Breast epithelium (tissue), 4 donors: ENCODE data around the gene IGSF21. TPM values are rescaled to one million over a fixed set of nuclear protein-coding genes. Genes with fewer than 3 reads are reported as not detected.

ENCODE experiments used
- DNase-seq, 2 donors: peaks; one replicate each; pipeline ENCODE4 v3.0.0-alpha.2; 2019; ENCODE audit warnings: low spot score in 2 of 2
- H3K27ac ChIP-seq, 2 donors: fragments of 200-600 bp; sonication (generic) in 1 of 2; one replicate each; pipeline ENCODE4 v1.5.1; 2016 to 2019; ENCODE audit warnings: mild to moderate bottlenecking in 1 of 2
- H3K27me3 ChIP-seq, 2 donors: fragments of 200-600 bp; sonication (generic) in 1 of 2; one replicate each; pipeline versions ENCODE4 v1.5.1 to v1.6.0; 2017 to 2019; ENCODE audit warnings: control low read depth in 1 of 2, mild to moderate bottlenecking in 1 of 2
- H3K36me3 ChIP-seq: fragments of 200-600 bp; one replicate; pipeline ENCODE4 v1.5.1; 2019
- H3K4me1 ChIP-seq, 2 donors: fragments of 200-600 bp; sonication (generic); one replicate each; pipeline ENCODE4 v1.5.1; 2016 to 2019; ENCODE audit warnings: control low read depth in 1 of 2
- H3K4me3 ChIP-seq, 3 donors: fragments of 200-600 bp; sonication (generic); 1 replicate in 2 of 3; 2 replicates in 1 of 3; pipeline ENCODE4 v1.5.1; 2016 to 2019; ENCODE audit warnings: mild to moderate bottlenecking in 3 of 3, moderate library complexity in 2 of 3
- H3K9me3 ChIP-seq, 2 donors: fragments of 200-600 bp; sonication (generic) in 1 of 2; one replicate each; pipeline ENCODE4 v1.5.1; 2016 to 2019; ENCODE audit warnings: control low read depth in 1 of 2
- CTCF ChIP-seq, 3 donors: fragments of 450-650 bp; IDR thresholded peaks; one replicate each; pipeline ENCODE4 v1.5.1; 2016 to 2017; ENCODE audit warnings: antibody characterized with exemption in 3 of 3, mild to moderate bottlenecking in 3 of 3, moderate library complexity in 3 of 3
- POLR2A ChIP-seq: fragments of 450-650 bp; IDR thresholded peaks from one replicate; pipeline ENCODE4 v1.6.1; 2016; ENCODE audit warnings: antibody characterized with exemption, mild to moderate bottlenecking, moderate library complexity
- POLR2AphosphoS5 ChIP-seq, 3 donors: sonication (generic); formaldehyde crosslinking; IDR thresholded peaks; one replicate each; pipeline ENCODE4 v1.6.1; 2017; ENCODE audit warnings: antibody characterized with exemption in 3 of 3
- intact Hi-C: fragments of 100-400 bp; cut with DNase I; formaldehyde crosslinking; loops from one replicate; pipeline ENCODE4 v1.15.1; 2023; ENCODE audit warnings: low total_unique reads
- total RNA-seq, 3 donors: library from RNA; depleted of rRNA; stranded (reverse); fragments of >200 nt; gene quantifications; one replicate each; pipeline ENCODE4 v1.1.0, GENCODE V29; 2016

Gene IGSF21
- total RNA-seq, 3 donors from 2014 or later: 4.8 to 9.5 (median 4.8) TPM

- Histone ChIP-seq H3K4me1 (no peaks in the 10 kb centered on the region), H3K9me3 (no peaks in the 10 kb centered on the region), H3K36me3 (no peaks in the 10 kb centered on the region), H3K27ac (no peak overlapping the region), H3K27me3 (peaks cover 0 to 6% of the 10 kb centered on the region in 2 donors), H3K4me3 (no peak overlapping the region)
- no peak for DNase-seq
- TF ChIP-seq POLR2AphosphoS5 (IDR thresholded peaks at IDR 0.05): no peak
- TF ChIP-seq CTCF (IDR thresholded peaks at IDR 0.05): no peak
- TF ChIP-seq POLR2A: no peak
- intact Hi-C loops: loop anchor here (10.0 kb wide), 1 partner anchor 680 kb away; no protein-coding TSS in a partner anchor
These were observed 217.5 kb downstream of the IGSF21 start for GRCh38 chr1:18325136-18325535.

- no peak overlapping the region for H3K27ac ChIP-seq
- no peak overlapping the region for H3K4me3 ChIP-seq
- TF ChIP-seq POLR2A (no peak), CTCF (IDR thresholded peaks at IDR 0.05) (no peak), POLR2AphosphoS5 (IDR thresholded peaks at IDR 0.05) (no peak)
- no peaks in the 10 kb centered on the region for H3K36me3 ChIP-seq
- no peak for DNase-seq
- no peaks in the 10 kb centered on the region for H3K4me1 ChIP-seq
- intact Hi-C loops: loop anchor here (10.0 kb wide), 1 partner anchor 682 kb away; no protein-coding TSS in a partner anchor
- H3K9me3 ChIP-seq: no peaks in the 10 kb centered on the region
- H3K27me3 ChIP-seq: peaks cover 0 to 6% of the 10 kb centered on the region in 2 donors
These were observed 218.8 kb downstream of the IGSF21 start for GRCh38 chr1:18326211-18326897.

GRCh38 chr1:18327650-18328049 is 220.1 kb downstream of the IGSF21 start:
- no peak for DNase-seq
- TF ChIP-seq POLR2A: no peak
- TF ChIP-seq POLR2AphosphoS5 (IDR thresholded peaks at IDR 0.05): no peak
- TF ChIP-seq CTCF (IDR thresholded peaks at IDR 0.05): no peak
- H3K36me3 ChIP-seq: no peaks in the 10 kb centered on the region
- peaks cover 0 to 9% of the 10 kb centered on the region in 2 donors for H3K27me3 ChIP-seq
- H3K4me3 ChIP-seq: no peak overlapping the region
- no peak overlapping the region for H3K27ac ChIP-seq
- intact Hi-C loops: loop anchor here (10.0 kb wide), 1 partner anchor 683 kb away; no protein-coding TSS in a partner anchor
- no peaks in the 10 kb centered on the region for H3K4me1 ChIP-seq
- H3K9me3 ChIP-seq: no peaks in the 10 kb centered on the region

GRCh38 chr1:18328803-18329202 is 221.2 kb downstream of the IGSF21 start:
- H3K27me3 ChIP-seq: peaks cover 0 to 12% of the 10 kb centered on the region in 2 donors
- DNase-seq: no peak
- no peaks in the 10 kb centered on the region for H3K36me3 ChIP-seq
- intact Hi-C loops: loop anchor here (10.0 kb wide), 1 partner anchor 684 kb away; no protein-coding TSS in a partner anchor
- H3K4me1 ChIP-seq: no peaks in the 10 kb centered on the region
- TF ChIP-seq POLR2AphosphoS5 (IDR thresholded peaks at IDR 0.05): no peak
- no peak for TF ChIP-seq CTCF (IDR thresholded peaks at IDR 0.05)
- no peak for TF ChIP-seq POLR2A
- H3K9me3 ChIP-seq: no peaks in the 10 kb centered on the region
- no peak overlapping the region for H3K27ac ChIP-seq
- no peak overlapping the region for H3K4me3 ChIP-seq

- H3K27me3 ChIP-seq: peaks cover 0 to 6% of the 10 kb centered on the region in 2 donors
- no peak overlapping the region for H3K27ac ChIP-seq
- TF ChIP-seq POLR2A: no peak
- TF ChIP-seq CTCF (IDR thresholded peaks at IDR 0.05): no peak
- no peak for TF ChIP-seq POLR2AphosphoS5 (IDR thresholded peaks at IDR 0.05)
- H3K4me1 ChIP-seq: no peaks in the 10 kb centered on the region
- H3K4me3 ChIP-seq: no peak overlapping the region
- H3K9me3 ChIP-seq: no peaks in the 10 kb centered on the region
- DNase-seq: no peak
- intact Hi-C loops: loop anchor here (10.0 kb wide), 1 partner anchor 685 kb away; no protein-coding TSS in a partner anchor
- no peaks in the 10 kb centered on the region for H3K36me3 ChIP-seq
These were observed 222.1 kb downstream of the IGSF21 start for GRCh38 chr1:18329469-18330253.
